Osteocyte (in vitro differentiated cells): Measurements from ENCODE around the gene DUSP11. TPM values are rescaled to one million over a fixed set of nuclear protein-coding genes. Genes with fewer than 3 reads are reported as not detected.

Experiments used
- DNase-seq: peaks from one replicate; pipeline ENCODE4 v3.0.0; 2021; ENCODE audit warnings: mixed read lengths; ENCODE audit not compliant: unreplicated experiment; ENCODE audit errors: extremely low spot score
- H3K27ac Mint-ChIP-seq: one replicate; pipeline ENCODE4 v1.8.0; 2021; ENCODE audit warnings: mild to moderate bottlenecking, mixed read lengths; ENCODE audit not compliant: unreplicated experiment
- H3K27me3 Mint-ChIP-seq: one replicate; pipeline ENCODE4 v1.8.0; 2021; ENCODE audit warnings: mixed read lengths; ENCODE audit not compliant: unreplicated experiment
- H3K36me3 Mint-ChIP-seq: one replicate; pipeline ENCODE4 v1.8.0; 2021; ENCODE audit warnings: mixed read lengths; ENCODE audit not compliant: unreplicated experiment
- H3K4me1 Mint-ChIP-seq: one replicate; pipeline ENCODE4 v1.8.0; 2021; ENCODE audit warnings: mixed read lengths; ENCODE audit not compliant: unreplicated experiment
- H3K4me3 Mint-ChIP-seq: one replicate; pipeline ENCODE4 v1.8.0; 2021; ENCODE audit warnings: mild to moderate bottlenecking, moderate library complexity, mixed read lengths; ENCODE audit not compliant: unreplicated experiment
- H3K9me3 Mint-ChIP-seq: one replicate; pipeline ENCODE4 v1.8.0; 2021; ENCODE audit warnings: mixed read lengths; ENCODE audit not compliant: unreplicated experiment
- total RNA-seq: library from RNA; stranded (reverse); gene quantifications from 2 replicates; pipeline ENCODE4 v1.2.1, GENCODE V29; 2021
- TF ChIP-seq, protein P1 (sequence below): fragments of 200-600 bp; sonication (generic); IDR thresholded peaks from 2 replicates; pipeline ENCODE4 v1.5.0; 2021; ENCODE audit warnings: antibody characterized with exemption, mild to moderate bottlenecking, moderate library complexity

The DUSP11 gene
- total RNA-seq, 1 donor from 2014 or later = 24.7 TPM

DNA sequence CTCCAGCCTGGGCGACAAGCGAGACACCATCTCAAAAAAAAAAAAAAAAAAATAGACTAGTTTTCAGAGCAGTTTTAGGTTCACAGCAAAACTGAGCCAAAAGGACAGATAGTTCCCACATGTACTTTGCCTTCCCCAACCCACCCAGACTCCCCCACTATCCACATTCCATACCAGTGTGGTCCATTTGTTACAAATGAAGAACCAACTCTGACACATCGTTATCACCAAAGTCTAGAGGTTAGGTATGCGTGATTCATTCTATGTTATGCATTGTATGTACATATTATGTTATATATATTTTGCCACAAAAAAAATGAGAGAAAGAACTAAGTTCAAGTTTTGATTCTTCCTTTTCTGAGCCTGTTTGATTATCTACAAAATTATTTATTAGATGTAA lies 3.5 kb downstream of the DUSP11 start:
- no peak for DNase-seq
- Mint-ChIP-seq H3K9me3 (no peaks in the 10 kb centered on the region), H3K27ac (no peak overlapping the region), H3K4me3 (no peak overlapping the region), H3K36me3 (peaks cover 39% of the 10 kb centered on the region), H3K27me3 (no peaks in the 10 kb centered on the region), H3K4me1 (peaks cover 19% of the 10 kb centered on the region)
- TF ChIP-seq, protein P1, sequence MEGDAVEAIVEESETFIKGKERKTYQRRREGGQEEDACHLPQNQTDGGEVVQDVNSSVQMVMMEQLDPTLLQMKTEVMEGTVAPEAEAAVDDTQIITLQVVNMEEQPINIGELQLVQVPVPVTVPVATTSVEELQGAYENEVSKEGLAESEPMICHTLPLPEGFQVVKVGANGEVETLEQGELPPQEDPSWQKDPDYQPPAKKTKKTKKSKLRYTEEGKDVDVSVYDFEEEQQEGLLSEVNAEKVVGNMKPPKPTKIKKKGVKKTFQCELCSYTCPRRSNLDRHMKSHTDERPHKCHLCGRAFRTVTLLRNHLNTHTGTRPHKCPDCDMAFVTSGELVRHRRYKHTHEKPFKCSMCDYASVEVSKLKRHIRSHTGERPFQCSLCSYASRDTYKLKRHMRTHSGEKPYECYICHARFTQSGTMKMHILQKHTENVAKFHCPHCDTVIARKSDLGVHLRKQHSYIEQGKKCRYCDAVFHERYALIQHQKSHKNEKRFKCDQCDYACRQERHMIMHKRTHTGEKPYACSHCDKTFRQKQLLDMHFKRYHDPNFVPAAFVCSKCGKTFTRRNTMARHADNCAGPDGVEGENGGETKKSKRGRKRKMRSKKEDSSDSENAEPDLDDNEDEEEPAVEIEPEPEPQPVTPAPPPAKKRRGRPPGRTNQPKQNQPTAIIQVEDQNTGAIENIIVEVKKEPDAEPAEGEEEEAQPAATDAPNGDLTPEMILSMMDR = no peak

DNA sequence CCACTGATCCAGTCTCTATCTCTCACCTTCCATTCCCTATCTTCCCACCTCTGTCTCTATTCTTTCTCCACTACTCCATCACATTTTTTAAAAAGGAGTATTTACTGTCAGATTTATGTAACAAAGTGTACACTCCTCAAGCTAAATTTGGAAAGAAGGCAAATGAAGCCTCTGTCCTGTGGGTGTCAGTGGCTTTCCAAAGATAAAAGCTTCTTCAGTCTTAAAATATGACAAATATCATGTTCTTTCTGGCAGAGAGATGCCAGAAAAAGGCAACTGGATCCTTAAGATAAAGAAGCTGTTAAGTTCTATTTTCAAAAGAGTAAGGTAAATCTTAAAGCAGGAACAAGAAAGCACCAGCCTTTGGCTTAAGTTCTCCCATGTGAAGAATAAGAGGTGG lies 7.1 kb downstream of the DUSP11 start:
- no peak for DNase-seq
- Mint-ChIP-seq H3K9me3 (no peaks in the 10 kb centered on the region), H3K27ac (no peak overlapping the region), H3K4me1 (peaks cover 6% of the 10 kb centered on the region), H3K4me3 (no peak overlapping the region), H3K36me3 (peaks cover 64% of the 10 kb centered on the region), H3K27me3 (no peaks in the 10 kb centered on the region)
- TF ChIP-seq, protein P1 = no peak

DNA sequence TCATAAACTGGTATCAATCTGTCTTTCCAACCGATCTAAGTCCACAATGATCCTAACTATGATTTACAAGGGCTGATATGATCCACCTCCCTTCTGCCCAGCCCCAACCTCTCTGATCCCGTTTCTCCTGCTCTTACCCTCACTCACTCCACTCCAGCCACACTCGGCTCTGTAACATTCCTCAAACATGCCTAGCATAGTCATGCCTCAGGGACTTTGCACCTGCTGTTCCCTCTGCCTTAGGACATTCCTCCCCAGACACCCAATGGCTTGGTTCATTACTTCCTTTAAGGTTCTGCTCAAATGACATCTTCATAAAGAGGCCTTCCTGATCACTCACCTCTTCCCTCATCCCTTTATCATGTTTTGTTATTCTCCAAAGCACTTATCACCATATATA lies 9.2 kb downstream of the DUSP11 start:
- H3K9me3 Mint-ChIP-seq = no peaks in the 10 kb centered on the region
- TF ChIP-seq, protein P1 = no peak
- DNase-seq = no peak
- no peak overlapping the region for H3K27ac Mint-ChIP-seq
- no peak overlapping the region for H3K4me3 Mint-ChIP-seq
- H3K4me1 Mint-ChIP-seq = no peaks in the 10 kb centered on the region
- H3K36me3 Mint-ChIP-seq = peaks cover 69% of the 10 kb centered on the region
- no peaks in the 10 kb centered on the region for H3K27me3 Mint-ChIP-seq

DNA sequence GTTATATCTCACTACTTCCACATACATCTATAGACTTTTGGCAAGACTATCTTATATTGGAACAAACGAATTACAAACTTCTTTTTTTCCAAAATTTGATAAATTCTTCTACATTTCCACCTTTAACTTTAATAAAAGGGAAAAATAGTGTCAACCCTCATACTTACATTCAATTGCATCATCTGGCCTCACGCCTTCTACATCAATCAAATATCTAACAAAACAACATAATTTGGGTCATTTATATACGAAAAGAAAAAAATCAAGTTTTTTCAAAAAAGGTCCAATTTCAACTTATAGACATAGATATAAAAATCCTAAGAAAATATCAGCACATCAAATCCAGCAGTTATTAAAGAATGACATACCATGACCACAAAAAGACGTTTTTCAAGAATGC lies 12.9 kb downstream of the DUSP11 start:
- peaks cover 60% of the 10 kb centered on the region for H3K36me3 Mint-ChIP-seq
- TF ChIP-seq, protein P1 = no peak
- H3K4me3 Mint-ChIP-seq = no peak overlapping the region
- no peak overlapping the region for H3K27ac Mint-ChIP-seq
- H3K4me1 Mint-ChIP-seq = no peaks in the 10 kb centered on the region
- H3K9me3 Mint-ChIP-seq = no peaks in the 10 kb centered on the region
- H3K27me3 Mint-ChIP-seq = no peaks in the 10 kb centered on the region
- no peak for DNase-seq

DNA sequence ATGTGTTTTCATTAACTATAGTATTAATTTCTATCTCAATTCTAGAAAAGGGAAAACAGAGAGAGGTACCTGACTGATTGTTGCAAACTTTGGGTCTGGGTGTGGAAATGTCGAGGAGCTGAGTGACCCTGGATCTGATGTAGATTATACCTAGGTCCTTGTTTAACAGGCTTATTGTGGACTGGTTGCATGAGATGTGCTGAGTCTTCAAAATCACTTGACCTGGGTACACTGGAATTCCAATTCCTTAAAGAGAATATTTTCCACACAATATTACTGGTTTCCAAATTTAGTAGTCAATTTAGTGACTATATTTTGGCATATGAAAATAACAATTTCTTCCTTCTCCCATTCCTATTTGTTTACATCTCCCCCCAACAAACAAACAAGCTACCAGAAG lies 13.6 kb downstream of the DUSP11 start:
- TF ChIP-seq, protein P1 = no peak

More for the DNA sequence above, 13.6 kb downstream of the DUSP11 start:
- DNase-seq = no peak
- Mint-ChIP-seq H3K27ac (no peak overlapping the region), H3K36me3 (peaks cover 63% of the 10 kb centered on the region), H3K4me1 (no peaks in the 10 kb centered on the region), H3K9me3 (no peaks in the 10 kb centered on the region), H3K4me3 (no peak overlapping the region), H3K27me3 (no peaks in the 10 kb centered on the region)
